ENCODE results near the gene TEX2.

TEX2 gene

GRCh38 chr17:64157669-64158180, 105.3 kb downstream of the TEX2 start:
- no peak for DNase-seq

- DNase-seq = no peak
Observed at GRCh38 chr17:64156670-64157069, 106.4 kb downstream of the TEX2 start.

GRCh38 chr17:64155751-64156544, 107.1 kb downstream of the TEX2 start:
- DNase-seq = no peak

GRCh38 chr17:64155129-64155528, 107.9 kb downstream of the TEX2 start:
- no peak for DNase-seq

- no peak for DNase-seq
Observed at GRCh38 chr17:64154717-64155116, 108.3 kb downstream of the TEX2 start.

GRCh38 chr17:64154313-64154695, 108.8 kb downstream of the TEX2 start:
- DNase-seq = no peak

- no peak for DNase-seq
Observed at GRCh38 chr17:64153565-64154312, 109.3 kb downstream of the TEX2 start.

GRCh38 chr17:64152428-64153125, 110.5 kb downstream of the TEX2 start:
- no peak for DNase-seq

- DNase-seq = no peak
Observed at GRCh38 chr17:64151016-64151368, 112.1 kb downstream of the TEX2 start.

GRCh38 chr17:64150237-64151015, 112.6 kb downstream of the TEX2 start:
- no peak for DNase-seq

- DNase-seq = no peak
Observed at GRCh38 chr17:64149196-64149595, 113.9 kb downstream of the TEX2 start.

GRCh38 chr17:64148699-64149098, 114.4 kb downstream of the TEX2 start:
- no peak for DNase-seq

GRCh38 chr17:64148017-64148631, 114.9 kb downstream of the TEX2 start:
- DNase-seq = no peak

GRCh38 chr17:64147110-64148016, 115.7 kb downstream of the TEX2 start:
- DNase-seq = no peak

- DNase-seq = peak; percentile 39
Observed at GRCh38 chr17:64146418-64147109, 116.5 kb downstream of the TEX2 start.

GRCh38 chr17:64145751-64146417, 117.2 kb downstream of the TEX2 start:
- DNase-seq = peak; percentile 96

- DNase-seq = no peak
Observed at GRCh38 chr17:64145375-64145750, 117.7 kb downstream of the TEX2 start.

- DNase-seq = no peak
Observed at GRCh38 chr17:64139542-64139941, 123.5 kb downstream of the TEX2 start.

GRCh38 chr17:64138441-64138840, 124.6 kb downstream of the TEX2 start:
- no peak for DNase-seq

GRCh38 chr17:64135000-64135399, 128.1 kb downstream of the TEX2 start:
- DNase-seq = no peak
